ENCODE data around the gene SOX4.

GRCh38 chr6:21611485-21611884 is 17.9 kb downstream of the SOX4 start:
- no peak for TF ChIP-seq POLR2AphosphoS5 (IDR thresholded peaks at IDR 0.05)
- no peak for TF ChIP-seq CTCF (IDR thresholded peaks at IDR 0.05)
- TF ChIP-seq EP300 (IDR thresholded peaks at IDR 0.05), result no peak
- no peak for TF ChIP-seq POLR2A (IDR thresholded peaks at IDR 0.05)

All from stomach (tissue), 4 donors.